GM12878 (cell line): ENCODE data around the gene KPNA5. TPM values are rescaled to one million over a fixed set of nuclear protein-coding genes. Genes with fewer than 3 reads are reported as not detected.

Experiments used
- ATAC-seq: fragments of 200-7000 bp; cut with Tn5 transposase; 3 replicates; pipeline ENCODE4 v1.9.1; 2020; ENCODE audit warnings: mild to moderate bottlenecking, moderate library complexity
- BruUV-seq: library from RNA; stranded (reverse); fragments of 400-500 nt; replicated peaks from 2 replicates; lab custom pipeline; 2021; lab: Mats Ljungman, UMichigan
- CTCF ChIA-PET: fragments of 300-600 bp; sonication (Branson Sonifier 250); formaldehyde crosslinking; extraction: SDS; loops from one replicate; lab custom pipeline; 2021; ENCODE audit warnings: inconsistent platforms; lab: Yijun Ruan, JAX
- POLR2A ChIA-PET: fragments of 350-600 bp; formaldehyde crosslinking; extraction: SDS; loops from one replicate; lab custom pipeline; 2021; ENCODE audit warnings: inconsistent platforms; lab: Charles Lee
- RAD21 ChIA-PET: fragments of 300-600 bp; sonication (Branson Sonifier 250); formaldehyde crosslinking; loops from one replicate; lab custom pipeline; 2023; ENCODE audit warnings: antibody characterized with exemption; ENCODE audit not compliant: unreplicated experiment; lab: Charles Lee
- SMC1A ChIA-PET: fragments of 300-600 bp; sonication (Branson Sonifier 250); formaldehyde crosslinking; loops from one replicate; lab custom pipeline; 2023; ENCODE audit not compliant: unreplicated experiment, uncharacterized antibody; lab: Charles Lee
- DNase-seq: peaks from one replicate; pipeline ENCODE4 v3.0.0-alpha.2; 2011; ENCODE audit warnings: low read depth, low spot score
- FAIRE-seq: peaks from 3 replicates; lab custom pipeline; 2011; peaks lifted over from hg19 to GRCh38; lab: Jason Lieb, UNC
- H2AFZ ChIP-seq: 2 replicates; pipeline ENCODE4 v1.6.0; 2011; ENCODE audit warnings: low read depth, low read length, control low read depth; ENCODE audit not compliant: control insufficient read depth
- H3K27ac ChIP-seq: 2 replicates; pipeline ENCODE4 v1.5.1; 2011; ENCODE audit warnings: control low read depth; ENCODE audit not compliant: control insufficient read depth, insufficient read depth
- H3K27me3 ChIP-seq, 2 experiments: replicated peaks in 1 of 2; 2 replicates each; pipeline versions ENCODE4 v1.6.0 to v1.6.1; 2011; ENCODE audit warnings: low read length in 1 of 2; ENCODE audit not compliant: control insufficient read depth in 2 of 2, insufficient read depth in 2 of 2
- H3K36me3 ChIP-seq, 2 experiments: 2 replicates each; pipeline ENCODE4 v1.5.1; 2011; ENCODE audit warnings: low read length in 1 of 2; ENCODE audit not compliant: control insufficient read depth in 2 of 2, insufficient read depth in 2 of 2
- H3K4me1 ChIP-seq: 2 replicates; pipeline ENCODE4 v1.6.1; 2011; ENCODE audit warnings: mild to moderate bottlenecking, low read length, moderate library complexity, mixed read lengths; ENCODE audit not compliant: control insufficient read depth, insufficient read depth
- H3K4me2 ChIP-seq: 2 replicates; pipeline ENCODE4 v1.6.0; 2011; ENCODE audit warnings: control low read depth; ENCODE audit not compliant: control insufficient read depth, insufficient read depth
- H3K4me3 ChIP-seq: fragments of 200-600 bp; sonication (generic); 2 replicates; pipeline ENCODE4 v1.5.1; 2016
- H3K79me2 ChIP-seq: 2 replicates; pipeline ENCODE4 v1.6.0; 2011; ENCODE audit warnings: low read length; ENCODE audit not compliant: control insufficient read depth, insufficient read depth
- H3K9ac ChIP-seq: 2 replicates; pipeline ENCODE4 v1.8.0; 2011; ENCODE audit warnings: low read length, control low read depth, mixed read lengths; ENCODE audit not compliant: control insufficient read depth, insufficient read depth
- H3K9me3 ChIP-seq: replicated peaks from 3 replicates; pipeline ENCODE4 v1.5.1; 2011; ENCODE audit warnings: mild to moderate bottlenecking, low read length; ENCODE audit not compliant: control insufficient read depth, insufficient read depth
- H4K20me1 ChIP-seq: 2 replicates; pipeline ENCODE4 v1.6.0; 2011; ENCODE audit not compliant: control insufficient read depth, insufficient read depth
- NR2C2 ChIP-seq: IDR thresholded peaks from 2 replicates; pipeline ENCODE4 v1.6.1; 2011; ENCODE audit warnings: borderline replicate concordance, low read depth; ENCODE audit not compliant: control insufficient read depth, insufficient read length
- RAD21 ChIP-seq: IDR thresholded peaks from 2 replicates; pipeline ENCODE4 v1.6.1; 2011; ENCODE audit warnings: mild to moderate bottlenecking, low read depth, low read length, moderate library complexity; ENCODE audit not compliant: insufficient read depth
- SMC3 ChIP-seq: IDR thresholded peaks from 2 replicates; pipeline ENCODE4 v1.6.1; 2011; ENCODE audit warnings: low read length, improper control_type of control experiment, borderline replicate concordance
- WGBS: methylation state at CpG from one replicate; pipeline ENCODE4 v1.1.6; 2016; ENCODE audit warnings: low lambda C conversion rate; ENCODE audit not compliant: insufficient replicate concordance, insufficient coverage; ENCODE audit errors: missing lambda C conversion rate; 5-methylcytosine and 5-hydroxymethylcytosine counted together
- in situ Hi-C: fragments of 300-500 bp; cut with MboI; formaldehyde crosslinking; loops from 9 replicates; pipeline ENCODE4 v1.14.3; 2018; ENCODE audit warnings: mixed read lengths
- intact Hi-C: fragments of 100-400 bp; cut with micrococcal nuclease; formaldehyde crosslinking; loops from one replicate; pipeline ENCODE4 v1.14.2; 2022; ENCODE audit not compliant: unreplicated experiment
- polyA plus RNA-seq, 11 experiments: library from polyadenylated mRNA; depleted of rRNA in 4 of 11; unstranded in 6 of 11; stranded (reverse) in 5 of 11; fragments of >200 nt; fragmentation: Nextera tagmentation in 4 of 11; fragmentation: Illumina TruSeq in 1 of 11; extraction: Ambion mirVana in 4 of 11; extraction: Trizol in 1 of 11; gene quantifications; 1 replicate in 1 of 11; 2 replicates in 10 of 11; pipeline versions ENCODE4 v1.2.1 to v1.2.3, GENCODE V29; 2011 to 2016; ENCODE audit warnings: inconsistent platforms in 2 of 11, missing spikeins in 2 of 11, low read depth in 1 of 11
- total RNA-seq, 4 experiments: library from RNA; depleted of rRNA in 3 of 4; stranded (reverse); fragments of >200 nt in 3 of 4; fragmentation: Illumina TruSeq in 1 of 4; extraction: Trizol in 1 of 4; gene quantifications; 2 replicates each; pipeline versions ENCODE4 v1.2.1 to v1.2.3, GENCODE V29; 2013 to 2021
- TF ChIP-seq, protein P1 (sequence below), 3 experiments: IDR thresholded peaks in 2 of 3; conservative IDR thresholded peaks in 1 of 3; 2 replicates each; pipeline ENCODE4 v1.5.1; 2011; ENCODE audit warnings: low read depth in 3 of 3, low read length in 3 of 3, mild to moderate bottlenecking in 3 of 3, control low read depth in 2 of 3, moderate library complexity in 2 of 3, inconsistent platforms in 1 of 3, mixed read lengths in 1 of 3; ENCODE audit not compliant: control insufficient read depth in 2 of 3, insufficient read depth in 1 of 3; ENCODE audit errors: extremely low read depth in 1 of 3

The KPNA5 gene
- total and polyA plus RNA-seq, 10 of the 15 experiments (the other 5 are each of a cell fraction or from before 2014, with no cell fraction given) = 1.9 to 7.6 (median 4.5) TPM

DNA sequence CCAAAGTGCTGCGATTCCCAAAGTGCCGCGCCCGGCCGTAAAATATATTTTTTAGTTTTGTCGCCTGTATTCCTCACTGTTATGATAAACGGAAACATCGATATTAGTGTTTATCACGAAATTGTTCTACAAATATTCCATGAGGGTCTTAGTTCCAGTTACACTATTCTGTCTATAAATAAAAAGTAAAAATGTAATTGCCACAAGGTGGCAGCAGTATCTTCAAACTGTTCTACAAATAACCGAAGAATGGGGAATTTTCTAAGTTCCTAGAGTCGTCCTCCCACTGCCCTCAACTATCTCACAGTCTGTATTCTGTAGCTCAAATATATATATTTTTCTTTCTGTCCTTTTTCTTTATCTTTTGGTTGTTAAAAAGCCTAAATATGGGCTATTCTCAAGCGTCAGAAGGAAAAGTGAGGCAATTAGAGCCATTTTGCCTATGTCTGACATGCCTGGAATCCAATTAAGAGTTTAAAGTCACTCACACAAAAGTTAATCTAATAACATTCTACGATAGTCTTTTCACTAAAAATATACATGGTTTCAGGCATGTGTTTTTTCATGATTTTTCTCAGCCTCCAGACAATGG, 98.7 kb downstream of the KPNA5 start:
- peak; percentile 41 for FAIRE-seq
- 30% methylated on average over 13 of the region's 13 CpGs for WGBS
- no peaks in the 10 kb centered on the region for H3K9me3 ChIP-seq
- ChIA-PET RAD21 (interaction anchor here (2.5 kb wide), 1 partner anchor 189 kb away, joined by 10 read pairs; no protein-coding TSS in a partner anchor), POLR2A (no interaction called here), SMC1A (interaction anchor here (1.0 to 3.0 kb wide), 4 partner anchors 65 to 189 kb away, joined by 3 to 12 read pairs (median 3); no protein-coding TSS in a partner anchor), CTCF (interaction anchor here (0.7 to 3.1 kb wide), 8 partner anchors 9 to 192 kb away, joined by 3 to 36 read pairs (median 3); no protein-coding TSS in a partner anchor)
- H3K79me2 ChIP-seq = no peaks in the 10 kb centered on the region
- in situ Hi-C loops (loop anchor here (10.0 kb wide), 1 partner anchor 185 kb away; no protein-coding TSS in a partner anchor), intact Hi-C loops (loop anchor here (1.0 kb wide), 2 partner anchors 68 to 190 kb away; no protein-coding TSS in a partner anchor)
- peak; percentile 82 for ATAC-seq
- H3K4me2 ChIP-seq = no peak overlapping the region
- H3K9ac ChIP-seq = no peak overlapping the region
- TF ChIP-seq NR2C2 (no peak), SMC3 (peak; percentile 51; the same call in 1 of the 2 replicates), RAD21 (peak; percentile 40; the same call in 1 of the 2 replicates)
- TF ChIP-seq, protein P1, sequence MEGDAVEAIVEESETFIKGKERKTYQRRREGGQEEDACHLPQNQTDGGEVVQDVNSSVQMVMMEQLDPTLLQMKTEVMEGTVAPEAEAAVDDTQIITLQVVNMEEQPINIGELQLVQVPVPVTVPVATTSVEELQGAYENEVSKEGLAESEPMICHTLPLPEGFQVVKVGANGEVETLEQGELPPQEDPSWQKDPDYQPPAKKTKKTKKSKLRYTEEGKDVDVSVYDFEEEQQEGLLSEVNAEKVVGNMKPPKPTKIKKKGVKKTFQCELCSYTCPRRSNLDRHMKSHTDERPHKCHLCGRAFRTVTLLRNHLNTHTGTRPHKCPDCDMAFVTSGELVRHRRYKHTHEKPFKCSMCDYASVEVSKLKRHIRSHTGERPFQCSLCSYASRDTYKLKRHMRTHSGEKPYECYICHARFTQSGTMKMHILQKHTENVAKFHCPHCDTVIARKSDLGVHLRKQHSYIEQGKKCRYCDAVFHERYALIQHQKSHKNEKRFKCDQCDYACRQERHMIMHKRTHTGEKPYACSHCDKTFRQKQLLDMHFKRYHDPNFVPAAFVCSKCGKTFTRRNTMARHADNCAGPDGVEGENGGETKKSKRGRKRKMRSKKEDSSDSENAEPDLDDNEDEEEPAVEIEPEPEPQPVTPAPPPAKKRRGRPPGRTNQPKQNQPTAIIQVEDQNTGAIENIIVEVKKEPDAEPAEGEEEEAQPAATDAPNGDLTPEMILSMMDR (IDR thresholded peaks at IDR 0.05 in 2 of 3, conservative IDR thresholded peaks at IDR 0.05 in 1 of 3; ENCODE audit: control insufficient read depth in 2 of 3, extremely low read depth in 1 of 3, insufficient read depth in 1 of 3, low read depth in 3 of 3, low read length in 3 of 3) = peak; percentile 23 to 56 (median 37); a peak in 3 of 6 replicates
- H4K20me1 ChIP-seq = no peaks in the 10 kb centered on the region
- H3K4me3 ChIP-seq = no peak overlapping the region
- H2AFZ ChIP-seq = no peak overlapping the region
- no peak overlapping the region for H3K27ac ChIP-seq
- no peaks in the 10 kb centered on the region for H3K36me3 ChIP-seq
- no peaks in the 10 kb centered on the region for H3K27me3 ChIP-seq
- H3K4me1 ChIP-seq = no peaks in the 10 kb centered on the region
- no peak for DNase-seq
- BruUV-seq = no TSS peak
